Smooth muscle cell of bladder (primary cell): ENCODE results near the gene PYGB. TPM values are rescaled to one million over a fixed set of nuclear protein-coding genes. Genes with fewer than 3 reads are reported as not detected.

ENCODE experiments used
- total RNA-seq: library from RNA; depleted of rRNA; stranded (reverse); fragments of >200 nt; gene quantifications from 2 replicates; pipeline ENCODE4 v1.2.3, GENCODE V29; 2014

Gene PYGB
- 60.2 and 73.7 TPM in 2 replicates for total RNA-seq

DNA sequence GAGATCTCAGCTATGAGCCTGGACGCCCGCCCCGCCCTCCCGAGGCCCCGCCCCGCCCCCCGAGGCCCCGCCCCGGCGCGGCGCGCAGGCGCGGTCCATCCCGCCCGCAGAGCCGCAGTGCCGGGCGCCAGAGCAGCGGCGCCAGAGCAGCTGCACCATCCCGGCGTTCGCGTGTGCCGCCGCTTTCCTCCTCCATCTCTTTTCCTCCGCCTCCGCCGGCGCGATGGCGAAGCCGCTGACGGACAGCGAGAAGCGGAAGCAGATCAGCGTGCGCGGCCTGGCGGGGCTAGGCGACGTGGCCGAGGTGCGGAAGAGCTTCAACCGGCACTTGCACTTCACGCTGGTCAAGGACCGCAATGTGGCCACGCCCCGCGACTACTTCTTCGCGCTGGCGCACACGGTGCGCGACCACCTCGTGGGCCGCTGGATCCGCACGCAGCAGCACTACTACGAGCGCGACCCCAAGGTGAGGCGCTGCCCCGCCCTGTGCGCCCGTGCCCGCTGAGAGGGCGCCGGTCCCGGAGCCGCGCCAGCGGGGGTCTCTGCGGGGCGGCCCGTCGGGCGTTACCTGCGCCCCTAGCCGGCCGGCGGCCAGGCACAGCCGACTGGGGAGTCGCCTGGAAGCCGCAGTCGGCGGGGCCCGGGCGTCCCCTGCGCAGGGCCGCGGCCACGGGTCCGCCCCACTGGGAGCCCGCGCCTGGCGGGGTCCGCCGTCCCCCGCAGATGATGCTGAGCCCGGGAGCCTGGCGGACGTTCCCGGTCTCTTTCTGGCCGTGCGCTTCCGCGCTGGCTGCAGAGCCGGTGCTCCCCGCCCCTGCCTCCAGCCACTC lies at the start of gene PYGB:
Gene PYGB (plus strand): TSS at position 130 of the 830 bp plus-strand sequence. CDS start 94 bp downstream, at position 224.

Other genes starting within 250 kb of the PYGB start
- gene ACSS1, start 189.9 kb upstream of the PYGB start, total RNA-seq, result 3.6 and 5.5 TPM in 2 replicates
- not detected in 2 replicates for gene VSX1, start 165.9 kb upstream of the PYGB start, total RNA-seq
- gene ENTPD6, start 52.4 kb upstream of the PYGB start, total RNA-seq, result 44.5 and 64.3 TPM in 2 replicates
- gene ABHD12, start 142.8 kb downstream of the PYGB start, total RNA-seq, result 32.8 and 36.0 TPM in 2 replicates
- 1.3 and 1.4 TPM in 2 replicates for gene GINS1, start 159.6 kb downstream of the PYGB start, total RNA-seq